HUES64 (cell line): ENCODE results near the gene NHLRC2.

ENCODE experiments used
- H3K27ac ChIP-seq: 2 replicates; pipeline ENCODE4 v1.7.0; 2013; ENCODE audit warnings: low read depth, low read length, inconsistent platforms
- H3K27me3 ChIP-seq: 2 replicates; pipeline ENCODE4 v1.6.1; 2013; ENCODE audit warnings: mild to moderate bottlenecking, low read length; ENCODE audit not compliant: insufficient read depth
- H3K36me3 ChIP-seq: 2 replicates; pipeline ENCODE4 v1.6.1; 2013; ENCODE audit warnings: mild to moderate bottlenecking, low read length; ENCODE audit not compliant: insufficient read depth
- H3K4me1 ChIP-seq: 2 replicates; pipeline ENCODE4 v1.6.1; 2013; ENCODE audit warnings: mild to moderate bottlenecking, low read length, moderate library complexity; ENCODE audit not compliant: insufficient read depth
- H3K4me3 ChIP-seq: 2 replicates; pipeline ENCODE4 v1.5.1; 2013; ENCODE audit warnings: mild to moderate bottlenecking, low read length, moderate library complexity
- H3K9ac ChIP-seq: 2 replicates; pipeline ENCODE4 v1.6.1; 2013; ENCODE audit warnings: mild to moderate bottlenecking, low read depth, low read length
- H3K9me3 ChIP-seq: 2 replicates; pipeline ENCODE4 v1.6.1; 2013; ENCODE audit warnings: low read depth, low read length; ENCODE audit not compliant: insufficient read depth
- WGBS: fragments of 150-250, 120-280 bp; methylation state at CpG from one replicate; pipeline ENCODE4 v1.1.7; 2013; ENCODE audit warnings: missing lambda C conversion rate; 5-methylcytosine and 5-hydroxymethylcytosine counted together

NHLRC2 gene

GRCh38 chr10:113911839-113912238, 57.4 kb downstream of the NHLRC2 start:
- no peak overlapping the region for H3K9ac ChIP-seq
- peaks cover 51% of the 10 kb centered on the region for H3K36me3 ChIP-seq
- H3K4me1 ChIP-seq, result no peaks in the 10 kb centered on the region
- no peak overlapping the region for H3K4me3 ChIP-seq
- H3K27me3 ChIP-seq, result no peaks in the 10 kb centered on the region
- 98% methylated on average over 5 of the region's 6 CpGs for WGBS
- H3K27ac ChIP-seq, result no peak overlapping the region
- no peaks in the 10 kb centered on the region for H3K9me3 ChIP-seq

- no peak overlapping the region for H3K9ac ChIP-seq
- H3K4me1 ChIP-seq, result no peaks in the 10 kb centered on the region
- 98% methylated on average over 6 of the region's 7 CpGs for WGBS
- H3K36me3 ChIP-seq, result peaks cover 44% of the 10 kb centered on the region
- H3K27ac ChIP-seq, result no peak overlapping the region
- H3K27me3 ChIP-seq, result no peaks in the 10 kb centered on the region
- no peak overlapping the region for H3K4me3 ChIP-seq
- no peaks in the 10 kb centered on the region for H3K9me3 ChIP-seq
These were observed 58.1 kb downstream of the NHLRC2 start for GRCh38 chr10:113912582-113912981.

- Histone ChIP-seq H3K4me3 (no peak overlapping the region), H3K9ac (no peak overlapping the region), H3K27me3 (no peaks in the 10 kb centered on the region), H3K27ac (no peak overlapping the region), H3K36me3 (peaks cover 20% of the 10 kb centered on the region), H3K9me3 (no peaks in the 10 kb centered on the region), H3K4me1 (no peaks in the 10 kb centered on the region)
- 89% methylated on average over 2 of the region's 2 CpGs for WGBS
These were observed 60.5 kb downstream of the NHLRC2 start for GRCh38 chr10:113914956-113915355.

- H3K4me1 ChIP-seq, result no peaks in the 10 kb centered on the region
- no peaks in the 10 kb centered on the region for H3K9me3 ChIP-seq
- H3K36me3 ChIP-seq, result peaks cover 17% of the 10 kb centered on the region
- no peak overlapping the region for H3K4me3 ChIP-seq
- H3K27ac ChIP-seq, result no peak overlapping the region
- H3K9ac ChIP-seq, result no peak overlapping the region
- H3K27me3 ChIP-seq, result no peaks in the 10 kb centered on the region
- WGBS, result 96% methylated on average over 2 of the region's 2 CpGs
These were observed 61.1 kb downstream of the NHLRC2 start for GRCh38 chr10:113915540-113915939.

GRCh38 chr10:113916053-113916452, 61.6 kb downstream of the NHLRC2 start:
- H3K27me3 ChIP-seq, result no peaks in the 10 kb centered on the region
- no peak overlapping the region for H3K9ac ChIP-seq
- peaks cover 12% of the 10 kb centered on the region for H3K36me3 ChIP-seq
- H3K27ac ChIP-seq, result no peak overlapping the region
- no peaks in the 10 kb centered on the region for H3K4me1 ChIP-seq
- H3K9me3 ChIP-seq, result no peaks in the 10 kb centered on the region
- no peak overlapping the region for H3K4me3 ChIP-seq
- WGBS, result no CpG with 5 or more reads among the region's 2 CpGs

- WGBS, result 90% methylated on average over 3 of the region's 3 CpGs
These were observed 63.2 kb downstream of the NHLRC2 start for GRCh38 chr10:113917636-113918035.

GRCh38 chr10:113920114-113920513, 65.7 kb downstream of the NHLRC2 start:
- Histone ChIP-seq H3K36me3 (no peaks in the 10 kb centered on the region), H3K9me3 (no peaks in the 10 kb centered on the region), H3K4me3 (no peak overlapping the region), H3K27me3 (no peaks in the 10 kb centered on the region), H3K9ac (no peak overlapping the region), H3K27ac (no peak overlapping the region), H3K4me1 (no peaks in the 10 kb centered on the region)
- WGBS, result 90% methylated on average over 3 of the region's 3 CpGs

More at GRCh38 chr10:113917636-113918035, 63.2 kb downstream of the NHLRC2 start:
- no peak overlapping the region for H3K9ac ChIP-seq
- no peaks in the 10 kb centered on the region for H3K27me3 ChIP-seq
- H3K4me3 ChIP-seq, result no peak overlapping the region
- H3K36me3 ChIP-seq, result peaks cover 4% of the 10 kb centered on the region
- H3K4me1 ChIP-seq, result no peaks in the 10 kb centered on the region
- no peak overlapping the region for H3K27ac ChIP-seq
- no peaks in the 10 kb centered on the region for H3K9me3 ChIP-seq

GRCh38 chr10:113920875-113921274, 66.4 kb downstream of the NHLRC2 start:
- 67% methylated on average over 3 of the region's 3 CpGs for WGBS
- no peak overlapping the region for H3K4me3 ChIP-seq
- H3K36me3 ChIP-seq, result no peaks in the 10 kb centered on the region
- H3K9me3 ChIP-seq, result no peaks in the 10 kb centered on the region
- H3K4me1 ChIP-seq, result no peaks in the 10 kb centered on the region
- H3K27me3 ChIP-seq, result no peaks in the 10 kb centered on the region
- no peak overlapping the region for H3K27ac ChIP-seq
- H3K9ac ChIP-seq, result no peak overlapping the region

- Histone ChIP-seq H3K9ac (no peak overlapping the region), H3K4me3 (no peak overlapping the region), H3K9me3 (no peaks in the 10 kb centered on the region), H3K27ac (no peak overlapping the region), H3K36me3 (no peaks in the 10 kb centered on the region), H3K27me3 (no peaks in the 10 kb centered on the region), H3K4me1 (no peaks in the 10 kb centered on the region)
- WGBS, result 90% methylated on average over 5 of the region's 5 CpGs
These were observed 67.3 kb downstream of the NHLRC2 start for GRCh38 chr10:113921561-113922370.

GRCh38 chr10:113922787-113923570, 68.5 kb downstream of the NHLRC2 start:
- WGBS, result 62% methylated on average over 8 of the region's 8 CpGs

GRCh38 chr10:113924186-113924585, 69.7 kb downstream of the NHLRC2 start:
- Histone ChIP-seq H3K9ac (no peak overlapping the region), H3K4me3 (no peak overlapping the region), H3K4me1 (no peaks in the 10 kb centered on the region), H3K36me3 (no peaks in the 10 kb centered on the region), H3K27me3 (no peaks in the 10 kb centered on the region), H3K27ac (no peak overlapping the region), H3K9me3 (no peaks in the 10 kb centered on the region)
- 100% methylated on average over 1 of the region's 1 CpG for WGBS

More at GRCh38 chr10:113922787-113923570, 68.5 kb downstream of the NHLRC2 start:
- no peaks in the 10 kb centered on the region for H3K9me3 ChIP-seq
- no peak overlapping the region for H3K27ac ChIP-seq
- H3K4me3 ChIP-seq, result no peak overlapping the region
- H3K9ac ChIP-seq, result no peak overlapping the region
- no peaks in the 10 kb centered on the region for H3K27me3 ChIP-seq
- H3K36me3 ChIP-seq, result no peaks in the 10 kb centered on the region
- no peaks in the 10 kb centered on the region for H3K4me1 ChIP-seq
